ENCODE data around the gene DPEP2NB.

DNA sequence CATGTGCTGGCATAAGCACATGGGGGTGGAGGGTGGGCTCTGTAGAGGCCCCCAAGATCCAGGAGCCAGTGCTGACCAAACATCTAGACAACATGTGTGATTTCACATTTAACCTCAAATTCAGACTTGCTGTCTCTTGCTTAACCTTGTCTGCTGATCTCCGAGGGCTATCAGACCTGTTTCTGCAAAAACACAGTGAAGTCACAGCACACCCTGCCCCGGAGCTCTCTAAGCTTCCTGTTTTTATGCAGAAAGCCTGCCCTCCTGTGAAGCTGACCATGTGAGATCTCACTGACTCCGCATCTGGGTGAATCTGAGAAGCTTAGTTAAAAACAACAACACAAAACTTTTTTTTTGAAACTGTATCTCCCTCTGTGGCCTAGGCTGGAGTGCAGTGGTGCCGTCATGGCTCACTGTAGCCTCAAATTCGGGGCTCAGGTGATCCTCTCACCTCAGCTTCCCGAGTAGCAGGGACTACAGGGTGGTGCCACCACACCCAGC, 9.9 kb downstream of the DPEP2NB start:
- TF ChIP-seq POLR2AphosphoS5 (IDR thresholded peaks at IDR 0.05; ENCODE audit: borderline replicate concordance, low read depth, low read length) (no peak), EZH2 (IDR thresholded peaks at IDR 0.05) (no peak)

Measured in SK-N-MC (cell line).